ENCODE data around the gene LRRC3.
A peak's percentile ranks its signal among the peaks of the same experiment; 100 is the strongest.
"Not testable (repeated sequence)": the region's sequence is repeated elsewhere in the genome, so short reads cannot be mapped to it uniquely, and the experiment has no call there.

LRRC3 gene

DNA sequence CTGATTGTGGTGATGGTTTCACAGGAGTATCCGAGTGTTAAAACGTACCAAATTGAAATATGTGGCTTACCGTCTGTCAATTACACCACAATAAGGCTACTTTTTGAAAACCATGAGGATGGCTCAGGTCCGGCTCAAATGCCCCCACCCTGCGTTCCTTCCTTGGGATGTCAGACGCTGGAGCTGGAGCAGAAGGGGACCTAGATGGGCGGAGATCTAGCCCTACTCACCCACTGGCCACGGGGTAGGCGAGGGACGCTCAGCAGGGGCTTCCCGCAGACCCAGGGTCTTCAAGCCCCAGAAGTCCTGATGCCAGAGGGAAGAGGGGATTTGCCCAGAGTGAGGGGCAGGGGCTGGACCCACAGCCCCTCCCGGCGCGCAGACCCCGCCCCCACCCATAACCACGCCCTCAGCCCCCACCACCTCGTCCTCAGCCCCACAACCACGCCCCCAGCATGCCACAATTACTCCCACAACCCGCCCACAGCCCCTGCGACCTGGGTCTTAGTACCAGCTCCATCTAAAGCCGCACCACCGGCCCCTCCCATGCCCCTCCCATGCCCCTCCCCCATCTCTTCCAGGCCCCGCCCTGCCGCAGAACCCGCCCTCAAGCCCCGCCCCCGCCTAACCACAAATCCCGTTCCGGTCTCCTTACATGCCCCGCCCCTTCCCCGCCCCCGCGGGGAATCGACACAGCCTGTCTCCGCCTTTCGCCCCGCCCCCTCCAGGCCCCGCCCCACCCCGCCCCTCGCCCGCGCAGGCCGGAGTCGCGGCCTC lies at the start of gene LRRC3:
LRRC3 (plus strand) TSS at position 764 of the 777 bp plus-strand sequence. CDS start 1,135 bp downstream, outside the sequence.
- in situ Hi-C loops (cut with MboI; ENCODE audit: low sequenced_read_pairs) = no loop called here
- Histone ChIP-seq H3K36me3 (replicated peaks) (no peaks in the 10 kb centered on the region), H3K27me3 (ENCODE audit: low read depth) (peaks cover 17% of the 10 kb centered on the region), H3K9me3 (no peaks in the 10 kb centered on the region), H3K4me3 (peak within 1 kb of the TSS; percentile 34), H3K4me1 (no peaks in the 10 kb centered on the region)
- peak; percentile 73 to 96 for DNase-seq (ENCODE audit: low spot score in 2 of 2)

DNA sequence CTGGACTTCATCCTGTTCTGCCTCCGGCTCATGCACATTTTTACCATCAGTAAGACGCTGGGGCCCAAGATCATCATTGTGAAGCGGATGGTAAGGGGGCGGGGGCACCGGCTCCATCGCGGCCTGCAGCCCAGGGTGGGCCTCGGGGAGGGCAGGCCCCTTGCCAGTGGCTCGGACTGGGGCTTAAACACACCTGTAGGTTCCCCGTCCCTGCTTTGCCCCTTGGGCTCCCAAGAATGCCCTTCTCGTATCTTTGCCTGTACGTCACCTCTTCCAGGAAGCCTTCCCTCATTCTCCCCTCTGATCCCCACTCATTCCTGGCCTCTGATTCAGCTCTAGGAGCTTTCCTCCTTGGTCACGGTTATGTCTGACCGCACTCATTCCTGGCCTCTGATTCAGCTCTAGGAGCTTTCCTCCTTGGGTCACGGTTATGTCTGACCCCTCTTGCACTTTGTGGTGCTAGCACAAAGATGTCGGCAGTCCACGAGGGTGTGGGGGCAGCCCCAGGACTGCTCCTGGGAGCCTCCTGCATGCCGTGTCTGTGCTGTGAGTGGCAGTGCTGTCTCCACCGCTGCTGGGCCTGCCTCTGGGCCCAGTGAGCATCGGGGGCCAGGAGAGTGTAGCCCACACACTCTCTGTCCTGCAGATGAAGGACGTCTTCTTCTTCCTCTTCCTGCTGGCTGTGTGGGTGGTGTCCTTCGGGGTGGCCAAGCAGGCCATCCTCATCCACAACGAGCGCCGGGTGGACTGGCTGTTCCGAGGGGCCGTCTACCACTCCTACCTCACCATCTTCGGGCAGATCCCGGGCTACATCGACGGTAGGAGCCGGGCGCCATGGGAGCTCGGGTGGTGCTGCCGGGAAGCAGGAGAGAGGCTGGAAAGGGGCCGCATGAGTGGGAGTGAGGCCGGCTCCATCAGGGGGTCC lies 49.1 kb upstream of the LRRC3 start:
- H3K27me3 ChIP-seq (ENCODE audit: low read depth) = no peaks in the 10 kb centered on the region
- no peak overlapping the region for H3K4me3 ChIP-seq
- H3K36me3 ChIP-seq (replicated peaks) = no peaks in the 10 kb centered on the region
- no peaks in the 10 kb centered on the region for H3K4me1 ChIP-seq
- DNase-seq (ENCODE audit: low spot score in 2 of 2) = no peak
- in situ Hi-C loops (cut with MboI; ENCODE audit: low sequenced_read_pairs) = no loop called here
- no peaks in the 10 kb centered on the region for H3K9me3 ChIP-seq

GRCh38 chr21:44406953-44407352 lies 48.4 kb upstream of the LRRC3 start:
- Histone ChIP-seq H3K27me3 (ENCODE audit: low read depth) (no peaks in the 10 kb centered on the region), H3K4me3 (no peak overlapping the region), H3K9me3 (no peaks in the 10 kb centered on the region), H3K4me1 (no peaks in the 10 kb centered on the region), H3K36me3 (replicated peaks) (no peaks in the 10 kb centered on the region)
- no peak for DNase-seq (ENCODE audit: low spot score in 2 of 2)
- in situ Hi-C loops (cut with MboI; ENCODE audit: low sequenced_read_pairs) = no loop called here

DNA sequence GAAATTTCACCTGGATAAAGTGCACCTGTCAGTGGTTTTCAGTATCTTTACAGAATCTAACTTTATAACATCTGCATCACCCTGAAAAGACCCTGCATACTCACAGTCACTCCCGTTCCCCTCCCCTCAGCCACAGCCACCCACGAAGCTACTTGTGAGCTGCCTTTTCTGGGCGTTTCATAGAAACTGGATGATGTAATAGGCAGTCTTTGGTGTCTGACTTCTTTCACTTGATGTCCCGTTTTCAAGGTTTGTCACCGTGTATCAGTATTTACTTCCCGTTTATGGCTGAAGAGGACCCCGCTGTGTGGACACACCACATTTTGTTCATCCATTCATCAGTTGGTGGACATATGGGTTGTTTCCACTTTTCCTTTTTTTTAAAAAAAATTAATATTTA lies 47.8 kb upstream of the LRRC3 start:
- Histone ChIP-seq H3K9me3 (no peaks in the 10 kb centered on the region), H3K27me3 (ENCODE audit: low read depth) (no peaks in the 10 kb centered on the region), H3K36me3 (replicated peaks) (no peaks in the 10 kb centered on the region), H3K4me1 (no peaks in the 10 kb centered on the region), H3K4me3 (no peak overlapping the region)
- in situ Hi-C loops (cut with MboI; ENCODE audit: low sequenced_read_pairs) = no loop called here
- DNase-seq (ENCODE audit: low spot score in 2 of 2) = no peak

- H3K27me3 ChIP-seq (ENCODE audit: low read depth) = no peaks in the 10 kb centered on the region
- no peak for DNase-seq (ENCODE audit: low spot score in 2 of 2)
- in situ Hi-C loops (cut with MboI; ENCODE audit: low sequenced_read_pairs) = no loop called here
- H3K4me3 ChIP-seq = no peak overlapping the region
- no peaks in the 10 kb centered on the region for H3K36me3 ChIP-seq (replicated peaks)
- H3K4me1 ChIP-seq = no peaks in the 10 kb centered on the region
- no peaks in the 10 kb centered on the region for H3K9me3 ChIP-seq
These were observed 47.1 kb upstream of the LRRC3 start for GRCh38 chr21:44408226-44408625.

DNA sequence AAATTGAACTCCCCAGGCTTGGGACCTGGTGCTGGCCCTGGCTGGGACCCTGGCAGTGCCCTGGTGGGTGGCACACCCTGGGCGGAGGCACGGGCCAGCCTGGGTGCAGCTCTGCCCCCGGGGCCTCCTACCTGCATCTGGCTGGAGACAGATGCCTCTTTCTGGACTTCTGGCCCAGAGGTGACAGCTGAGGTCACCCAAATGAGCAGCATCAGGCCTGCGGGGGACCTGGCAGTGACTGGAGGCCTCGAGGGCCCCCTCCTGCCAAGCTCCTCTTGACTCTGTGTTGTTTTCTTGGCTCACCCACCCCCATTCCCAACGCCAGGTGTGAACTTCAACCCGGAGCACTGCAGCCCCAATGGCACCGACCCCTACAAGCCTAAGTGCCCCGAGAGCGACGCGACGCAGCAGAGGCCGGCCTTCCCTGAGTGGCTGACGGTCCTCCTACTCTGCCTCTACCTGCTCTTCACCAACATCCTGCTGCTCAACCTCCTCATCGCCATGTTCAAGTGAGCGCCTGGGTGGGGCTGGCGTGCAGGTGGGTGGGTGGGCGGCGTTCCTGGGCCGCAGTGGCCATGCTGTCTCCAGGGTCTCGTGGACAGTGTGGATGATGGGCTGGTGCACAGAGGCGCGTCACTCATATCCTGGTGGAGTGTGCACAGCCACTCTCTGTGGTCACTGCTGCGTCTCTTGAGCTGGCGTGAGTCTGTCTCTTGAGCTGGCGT lies 41.6 kb upstream of the LRRC3 start:
- in situ Hi-C loops (cut with MboI; ENCODE audit: low sequenced_read_pairs) = no loop called here
- DNase-seq (ENCODE audit: low spot score in 2 of 2) = no peak
- no peaks in the 10 kb centered on the region for H3K4me1 ChIP-seq
- H3K36me3 ChIP-seq (replicated peaks) = no peaks in the 10 kb centered on the region
- no peaks in the 10 kb centered on the region for H3K27me3 ChIP-seq (ENCODE audit: low read depth)
- H3K9me3 ChIP-seq = no peaks in the 10 kb centered on the region
- H3K4me3 ChIP-seq = no peak overlapping the region

- Histone ChIP-seq H3K4me3 (no peak overlapping the region), H3K27me3 (ENCODE audit: low read depth) (no peaks in the 10 kb centered on the region), H3K9me3 (no peaks in the 10 kb centered on the region), H3K4me1 (no peaks in the 10 kb centered on the region), H3K36me3 (replicated peaks) (no peaks in the 10 kb centered on the region)
- in situ Hi-C loops (cut with MboI; ENCODE audit: low sequenced_read_pairs) = no loop called here
- no peak for DNase-seq (ENCODE audit: low spot score in 2 of 2)
These were observed 40.8 kb upstream of the LRRC3 start for GRCh38 chr21:44414291-44415072.

GRCh38 chr21:44415073-44416025 lies 40.0 kb upstream of the LRRC3 start:
- H3K36me3 ChIP-seq (replicated peaks) = no peaks in the 10 kb centered on the region
- no peak overlapping the region for H3K4me3 ChIP-seq
- no peaks in the 10 kb centered on the region for H3K27me3 ChIP-seq (ENCODE audit: low read depth)
- H3K9me3 ChIP-seq = no peaks in the 10 kb centered on the region
- in situ Hi-C loops (cut with MboI; ENCODE audit: low sequenced_read_pairs) = no loop called here
- no peaks in the 10 kb centered on the region for H3K4me1 ChIP-seq
- DNase-seq (ENCODE audit: low spot score in 2 of 2) = no peak

GRCh38 chr21:44416193-44416592 lies 39.1 kb upstream of the LRRC3 start:
- in situ Hi-C loops (cut with MboI; ENCODE audit: low sequenced_read_pairs) = no loop called here
- no peaks in the 10 kb centered on the region for H3K4me1 ChIP-seq

GRCh38 chr21:44417621-44418107 lies 37.6 kb upstream of the LRRC3 start:
- H3K36me3 ChIP-seq (replicated peaks); H3K4me1 ChIP-seq; H3K4me3 ChIP-seq; H3K27me3 ChIP-seq (ENCODE audit: low read depth); H3K9me3 ChIP-seq; in situ Hi-C loops (cut with MboI; ENCODE audit: low sequenced_read_pairs): not testable (repeated sequence)
- DNase-seq (ENCODE audit: low spot score in 2 of 2) = peak in 1 of 2 experiments; percentile 3

More at GRCh38 chr21:44416193-44416592, 39.1 kb upstream of the LRRC3 start:
- no peak for DNase-seq (ENCODE audit: low spot score in 2 of 2)
- Histone ChIP-seq H3K36me3 (replicated peaks) (no peaks in the 10 kb centered on the region), H3K9me3 (no peaks in the 10 kb centered on the region), H3K27me3 (ENCODE audit: low read depth) (no peaks in the 10 kb centered on the region), H3K4me3 (no peak overlapping the region)

- DNase-seq (ENCODE audit: low spot score in 2 of 2) = no peak
- in situ Hi-C loops (cut with MboI; ENCODE audit: low sequenced_read_pairs) = no loop called here
- Histone ChIP-seq H3K36me3 (replicated peaks) (no peaks in the 10 kb centered on the region), H3K9me3 (no peaks in the 10 kb centered on the region), H3K4me3 (no peak overlapping the region), H3K4me1 (no peaks in the 10 kb centered on the region), H3K27me3 (ENCODE audit: low read depth) (no peaks in the 10 kb centered on the region)
These were observed 37.0 kb upstream of the LRRC3 start for GRCh38 chr21:44418108-44418875.

- DNase-seq (ENCODE audit: low spot score in 2 of 2) = no peak
- H3K27me3 ChIP-seq (ENCODE audit: low read depth) = no peaks in the 10 kb centered on the region
- in situ Hi-C loops (cut with MboI; ENCODE audit: low sequenced_read_pairs) = no loop called here
- H3K9me3 ChIP-seq = no peaks in the 10 kb centered on the region
- no peak overlapping the region for H3K4me3 ChIP-seq
- H3K36me3 ChIP-seq (replicated peaks) = no peaks in the 10 kb centered on the region
- no peaks in the 10 kb centered on the region for H3K4me1 ChIP-seq
These were observed 36.5 kb upstream of the LRRC3 start for GRCh38 chr21:44418876-44419230.
